Stimulated activated CD4-positive, alpha-beta T cell treated with anti-CD3 and anti-CD28 coated beads, Interleukin-1b, Interleukin-23, amount 100 ng/mL, for 1 hour (primary cell): ENCODE results near the gene CARS2.
"Not testable (repeated sequence)": the region's sequence is repeated elsewhere in the genome, so short reads cannot be mapped to it uniquely, and the experiment has no call there.

Source experiments
- DNase-seq, 2 donors: peaks; one replicate each; pipeline ENCODE4 v3.0.0-alpha.2; 2020; ENCODE audit warnings: low read depth in 2 of 2

CARS2 gene

GRCh38 chr13:110706570-110707372, 855 bp upstream of the CARS2 start:
- no peak for DNase-seq

- no peak for DNase-seq
Measured at GRCh38 chr13:110705356-110705825, 525 bp downstream of the CARS2 start.

GRCh38 chr13:110702591-110703526, 3.1 kb downstream of the CARS2 start:
- no peak for DNase-seq

GRCh38 chr13:110702089-110702488, 3.8 kb downstream of the CARS2 start:
- no peak for DNase-seq

GRCh38 chr13:110701061-110701460, 4.9 kb downstream of the CARS2 start:
- DNase-seq, result not testable (repeated sequence)

GRCh38 chr13:110700641-110701040, 5.3 kb downstream of the CARS2 start:
- no peak for DNase-seq

- no peak for DNase-seq
Measured at GRCh38 chr13:110700186-110700585, 5.7 kb downstream of the CARS2 start.

GRCh38 chr13:110699148-110700145, 6.5 kb downstream of the CARS2 start:
- DNase-seq, result no peak

GRCh38 chr13:110698689-110699088, 7.2 kb downstream of the CARS2 start:
- DNase-seq, result no peak

GRCh38 chr13:110697842-110698241, 8.1 kb downstream of the CARS2 start:
- no peak for DNase-seq

- no peak for DNase-seq
Measured at GRCh38 chr13:110696776-110697175, 9.1 kb downstream of the CARS2 start.

GRCh38 chr13:110695774-110696173, 10.1 kb downstream of the CARS2 start:
- not testable (repeated sequence) for DNase-seq

GRCh38 chr13:110690516-110690915, 15.4 kb downstream of the CARS2 start:
- DNase-seq, result no peak

- no peak for DNase-seq
Measured at GRCh38 chr13:110689711-110690110, 16.2 kb downstream of the CARS2 start.

GRCh38 chr13:110689041-110689440, 16.9 kb downstream of the CARS2 start:
- no peak for DNase-seq

- no peak for DNase-seq
Measured at GRCh38 chr13:110687736-110688135, 18.2 kb downstream of the CARS2 start.

- DNase-seq, result no peak
Measured at GRCh38 chr13:110685305-110686020, 20.5 kb downstream of the CARS2 start.

- DNase-seq, result no peak
Measured at GRCh38 chr13:110684388-110685056, 21.4 kb downstream of the CARS2 start.

GRCh38 chr13:110683921-110684320, 22.0 kb downstream of the CARS2 start:
- DNase-seq, result no peak
